Stimulated activated naive CD8-positive, alpha-beta T cell treated with anti-CD3 and anti-CD28 coated beads, Interleukin-15, Interleukin-2, amounts not matched to agents 100 U/mL and 50 U/mL, for 24 hours (primary cell): ENCODE data around the gene NAGPA.

Experiments used
- ATAC-seq: fragments of 150-1000 bp; cut with Tn5 transposase; one replicate; pipeline ENCODE4 v1.10.0; 2021
- DNase-seq: peaks from one replicate; pipeline ENCODE4 v3.0.0; 2021

Gene NAGPA

GRCh38 chr16:5027575-5028235 is 6.0 kb downstream of the NAGPA start:
- ATAC-seq (no peak), DNase-seq (no peak)

- DNase-seq: no peak
- ATAC-seq: no peak
These were observed 6.6 kb downstream of the NAGPA start for GRCh38 chr16:5027086-5027485.

GRCh38 chr16:5026664-5027063 is 7.1 kb downstream of the NAGPA start:
- no peak for ATAC-seq

GRCh38 chr16:5025171-5025632 is 8.5 kb downstream of the NAGPA start:
- ATAC-seq (no peak), DNase-seq (no peak)

More at GRCh38 chr16:5026664-5027063, 7.1 kb downstream of the NAGPA start:
- no peak for DNase-seq

GRCh38 chr16:5024632-5025031 is 9.1 kb downstream of the NAGPA start:
- DNase-seq: no peak
- no peak for ATAC-seq

GRCh38 chr16:5022521-5022920 is 11.2 kb downstream of the NAGPA start:
- ATAC-seq: no peak
- no peak for DNase-seq

GRCh38 chr16:5020551-5020950 is 13.2 kb downstream of the NAGPA start:
- no peak for ATAC-seq
- no peak for DNase-seq

DNA sequence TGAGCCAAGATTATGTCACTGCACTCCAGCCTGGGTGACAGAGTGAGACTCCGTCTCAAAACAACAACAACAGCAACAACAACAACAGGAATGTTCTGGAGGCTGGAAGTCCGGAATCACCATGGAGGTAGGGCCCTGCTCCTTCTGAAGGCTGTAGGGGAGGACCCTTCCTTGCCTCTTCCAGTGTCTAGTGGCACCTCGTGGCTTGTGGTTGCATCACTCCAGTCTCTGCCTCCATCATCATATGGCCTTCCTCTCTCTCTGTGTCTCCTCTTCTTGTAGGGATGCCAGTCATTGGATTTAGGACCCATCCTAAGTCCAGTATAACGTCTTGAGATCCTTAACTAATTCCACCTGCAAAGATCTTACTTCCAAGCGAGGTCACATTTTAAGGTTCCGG is 14.0 kb downstream of the NAGPA start:
- ATAC-seq (no peak), DNase-seq (no peak)

GRCh38 chr16:5018793-5019192 is 14.9 kb downstream of the NAGPA start:
- DNase-seq (no peak), ATAC-seq (no peak)

DNA sequence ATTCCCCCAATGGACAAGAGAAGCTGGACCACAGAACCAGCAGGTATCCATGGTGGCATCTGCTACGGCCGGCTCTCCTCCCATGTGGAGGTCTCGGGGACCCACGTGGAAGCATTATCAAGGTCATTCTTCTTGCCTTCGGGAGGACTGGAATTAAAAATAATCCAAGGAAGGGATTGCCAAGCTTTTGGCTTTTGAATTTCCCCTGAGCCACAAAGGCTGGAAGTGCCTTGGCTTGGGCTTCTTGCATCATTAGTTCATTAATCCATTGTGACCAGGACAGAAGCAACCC is 16.1 kb downstream of the NAGPA start:
- no peak for DNase-seq
- no peak for ATAC-seq

- ATAC-seq (no peak), DNase-seq (no peak)
These were observed 16.6 kb downstream of the NAGPA start for GRCh38 chr16:5016967-5017677.

DNA sequence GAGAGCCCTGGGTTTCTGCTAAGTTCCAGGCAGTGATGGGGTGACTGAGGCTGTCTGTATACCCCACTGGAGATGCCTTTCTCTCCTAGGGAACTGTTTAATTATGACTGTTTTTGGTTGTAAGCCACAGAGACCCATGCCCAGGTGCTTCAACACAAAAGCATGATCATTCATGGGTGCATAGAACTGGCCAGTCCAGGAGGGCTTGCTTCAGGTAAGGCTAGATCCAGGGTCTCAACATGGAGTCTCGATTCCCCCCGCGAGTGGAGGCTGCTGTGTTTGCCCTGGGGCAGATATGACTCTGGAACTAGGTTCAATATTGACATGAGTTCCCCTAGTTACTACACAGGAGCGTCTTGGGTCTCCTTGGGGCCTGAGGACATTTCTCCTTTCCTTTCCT is 17.8 kb downstream of the NAGPA start:
- DNase-seq: no peak
- ATAC-seq: no peak

- ATAC-seq (no peak), DNase-seq (no peak)
These were observed 18.4 kb downstream of the NAGPA start for GRCh38 chr16:5015351-5015750.

DNA sequence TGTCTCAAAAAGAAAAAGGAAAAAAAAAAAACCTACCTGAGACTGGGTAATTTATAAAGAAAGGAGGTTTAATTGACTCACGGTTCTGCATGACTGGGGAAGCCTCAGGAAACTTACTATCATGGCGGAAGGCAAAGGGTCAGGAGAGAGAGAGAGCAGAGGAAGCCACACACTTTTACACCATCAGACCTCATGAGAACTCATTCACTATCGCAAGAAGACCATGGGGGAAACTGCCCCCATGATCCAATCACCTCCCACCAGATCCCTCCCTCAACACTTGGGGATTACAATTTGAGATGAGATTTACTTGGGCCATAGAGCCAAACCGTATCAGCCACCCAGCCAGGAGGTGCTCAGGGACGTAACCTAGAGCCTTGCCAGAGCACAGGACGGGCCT is 20.8 kb downstream of the NAGPA start:
- ATAC-seq (no peak), DNase-seq (no peak)

GRCh38 chr16:5011637-5012036 is 22.1 kb downstream of the NAGPA start:
- ATAC-seq (no peak), DNase-seq (no peak)

DNA sequence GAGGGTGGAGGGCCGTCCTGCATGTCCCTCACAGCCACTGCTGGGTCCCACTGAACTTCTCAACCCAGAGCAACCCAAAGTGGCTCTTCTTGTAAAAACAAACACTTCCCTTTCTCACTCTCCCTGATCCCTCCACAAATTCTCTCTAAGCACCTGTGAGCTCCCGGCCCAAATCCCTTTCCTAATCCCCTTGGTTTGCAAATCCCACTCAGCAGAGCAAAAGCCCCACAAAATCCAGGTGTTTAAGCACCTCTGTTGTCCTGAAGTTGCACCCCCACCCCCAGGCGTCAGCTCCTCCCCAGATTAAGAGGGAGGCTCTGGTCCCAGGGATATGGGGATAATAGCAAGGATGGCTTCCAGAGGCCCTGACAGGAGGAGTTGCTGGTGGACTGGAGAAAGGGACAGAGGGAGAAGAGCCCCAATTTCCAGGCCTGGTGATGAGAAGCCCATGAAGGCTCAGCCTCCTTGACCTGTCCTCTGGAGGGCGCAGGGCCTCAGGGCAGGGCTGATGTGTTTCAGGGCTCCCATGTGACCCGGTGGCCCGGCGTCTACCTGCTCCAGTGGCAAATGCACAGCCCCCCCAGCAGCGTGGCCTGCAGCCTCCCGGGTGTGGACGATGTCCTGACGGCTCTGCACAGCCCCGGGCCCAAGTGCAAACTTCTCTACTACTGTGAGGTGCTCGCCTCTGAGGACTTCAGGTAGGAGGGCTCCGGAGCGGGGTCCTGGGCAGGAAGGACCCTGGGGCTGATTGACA is 23.0 kb downstream of the NAGPA start:
- ATAC-seq: no peak

GRCh38 chr16:5008311-5008731 is 25.4 kb downstream of the NAGPA start:
- DNase-seq: no peak
- no peak for ATAC-seq

More for the DNA sequence above, 23.0 kb downstream of the NAGPA start:
- no peak for DNase-seq

- ATAC-seq (no peak), DNase-seq (no peak)
These were observed 26.5 kb downstream of the NAGPA start for GRCh38 chr16:5007256-5007655.

DNA sequence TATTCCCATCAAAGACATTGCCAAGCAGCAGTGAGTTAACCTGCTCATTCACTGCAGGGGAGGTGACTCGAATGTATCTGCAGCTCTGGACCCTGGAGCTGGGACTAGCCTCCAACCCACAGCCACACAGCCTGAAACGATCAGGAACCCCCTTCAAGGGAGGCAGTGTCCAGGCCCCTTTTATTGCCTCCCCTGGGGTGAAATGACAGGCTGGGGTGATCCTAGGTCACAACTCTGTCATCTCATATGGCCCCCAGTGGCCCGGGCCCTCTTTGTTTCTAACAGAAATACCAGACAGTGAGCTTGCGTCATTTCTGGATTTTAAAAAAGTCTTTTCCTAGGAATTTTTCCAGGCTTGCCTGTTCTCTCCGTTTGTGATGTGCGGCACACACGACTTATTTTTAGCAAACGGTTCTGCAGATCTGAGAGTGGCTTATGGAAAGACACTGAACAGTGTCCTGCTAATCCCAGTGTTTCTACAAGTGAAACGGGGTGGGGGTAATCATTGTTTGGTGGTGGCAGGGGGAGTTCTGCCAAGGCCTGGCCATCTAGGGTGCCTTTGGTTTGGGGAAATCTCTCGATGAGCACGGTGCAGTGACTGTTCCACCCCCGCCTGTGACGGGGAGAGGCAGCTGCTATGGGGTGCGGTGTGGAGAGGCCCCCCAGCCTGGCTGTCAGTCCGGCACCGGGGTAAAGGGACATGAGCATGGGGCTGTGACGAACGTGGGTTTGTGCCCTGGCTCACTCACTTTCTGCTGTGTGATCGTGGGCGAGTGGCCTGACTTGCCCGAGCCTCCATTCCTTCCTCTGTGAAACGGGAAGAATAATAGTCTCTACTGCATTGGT is 27.2 kb downstream of the NAGPA start:
- ATAC-seq (no peak), DNase-seq (no peak)

DNA sequence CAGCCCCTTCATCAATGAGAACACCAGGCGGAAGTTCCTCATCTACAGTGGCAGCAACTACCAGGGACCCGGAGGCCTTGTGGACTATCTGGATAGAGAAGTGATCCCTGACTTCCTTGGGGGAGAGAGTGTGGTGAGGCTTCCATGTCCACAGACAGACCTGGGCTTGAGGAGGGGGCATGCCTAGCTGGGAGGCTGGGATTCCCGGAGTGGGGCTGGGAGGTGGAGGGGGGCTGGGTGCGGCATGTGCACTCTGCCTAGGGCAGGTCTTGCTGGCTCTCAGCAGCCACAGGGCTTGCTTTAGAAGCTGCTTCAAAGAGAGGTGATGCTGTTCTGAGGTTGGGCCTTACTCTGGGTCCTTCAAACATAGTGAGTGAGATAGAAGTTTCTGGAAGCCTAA is 27.8 kb downstream of the NAGPA start:
- DNase-seq (no peak), ATAC-seq (no peak)

- no peak for ATAC-seq
These were observed 29.4 kb downstream of the NAGPA start for GRCh38 chr16:5004311-5004710.

GRCh38 chr16:5003828-5004227 is 29.9 kb downstream of the NAGPA start:
- no peak for DNase-seq
- no peak for ATAC-seq

More at GRCh38 chr16:5004311-5004710, 29.4 kb downstream of the NAGPA start:
- DNase-seq: no peak
